ENCODE measurements around the gene FAM50A. TPM values are rescaled to one million over a fixed set of nuclear protein-coding genes. Genes with fewer than 3 reads are reported as not detected.

FAM50A gene
- total RNA-seq, 2 donors from 2014 or later, result 24.3 to 41.7 TPM

DNA sequence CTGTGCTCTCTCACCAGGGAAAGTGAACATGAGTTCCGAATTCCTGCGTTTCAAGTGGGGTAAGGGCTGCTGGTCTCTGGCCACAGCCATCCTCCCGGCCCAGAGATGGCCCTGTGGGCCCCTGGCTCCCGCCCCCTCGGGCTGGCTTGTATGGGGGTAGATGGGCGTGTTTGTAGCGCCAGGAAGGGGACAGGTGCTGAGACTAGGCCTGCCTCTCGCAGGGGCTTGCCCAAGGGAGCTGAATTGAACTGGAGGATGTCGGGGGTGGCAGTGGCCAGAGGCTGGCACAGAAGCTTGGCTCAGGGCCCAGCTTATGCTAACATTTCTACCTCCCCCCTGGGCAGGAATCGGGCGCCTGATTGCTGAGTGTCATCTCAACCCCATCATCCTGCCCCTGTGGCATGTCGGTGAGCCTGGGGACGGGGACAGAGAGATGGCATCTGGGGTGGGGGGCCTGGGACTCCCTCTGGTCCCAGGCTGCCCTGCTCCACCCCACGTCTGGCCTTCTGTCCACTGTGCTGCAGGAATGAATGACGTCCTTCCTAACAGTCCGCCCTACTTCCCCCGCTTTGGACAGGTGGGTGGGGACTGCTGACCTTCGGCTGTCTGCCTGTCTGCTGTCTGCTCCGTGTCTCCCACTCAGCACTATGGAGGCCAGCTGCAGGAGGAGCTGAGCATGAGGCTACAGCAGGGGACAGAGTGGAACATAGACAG lies 24.1 kb upstream of the FAM50A start:
- Histone ChIP-seq H3K4me3 (peak overlapping the region; percentile 27 to 28), H3K27me3 (no peaks in the 10 kb centered on the region)

DNA sequence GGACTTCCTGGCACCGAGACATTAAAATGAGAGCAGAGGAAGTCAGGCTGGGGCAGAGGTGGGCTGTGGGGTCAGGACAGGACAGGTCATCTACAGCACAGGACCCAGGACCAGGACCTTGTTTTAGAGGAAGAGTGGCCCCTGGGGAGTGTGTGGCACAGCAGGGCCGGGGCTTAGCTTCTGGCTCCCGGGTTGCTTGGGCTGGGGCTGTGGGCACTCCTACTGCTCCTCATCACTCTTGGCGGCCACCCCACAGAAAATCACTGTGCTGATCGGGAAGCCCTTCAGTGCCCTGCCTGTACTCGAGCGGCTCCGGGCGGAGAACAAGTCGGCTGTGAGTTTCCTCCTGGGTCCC lies 23.6 kb upstream of the FAM50A start:
- Histone ChIP-seq H3K4me3 (peak overlapping the region; percentile 27 to 28), H3K36me3 (no peaks in the 10 kb centered on the region), H3K27me3 (no peaks in the 10 kb centered on the region), H3K27ac (peak overlapping the region; percentile 70 to 88), H3K9me3 (no peaks in the 10 kb centered on the region), H3K4me1 (peaks cover 0 to 9% of the 10 kb centered on the region in 2 donors)
- TF ChIP-seq, protein P1, sequence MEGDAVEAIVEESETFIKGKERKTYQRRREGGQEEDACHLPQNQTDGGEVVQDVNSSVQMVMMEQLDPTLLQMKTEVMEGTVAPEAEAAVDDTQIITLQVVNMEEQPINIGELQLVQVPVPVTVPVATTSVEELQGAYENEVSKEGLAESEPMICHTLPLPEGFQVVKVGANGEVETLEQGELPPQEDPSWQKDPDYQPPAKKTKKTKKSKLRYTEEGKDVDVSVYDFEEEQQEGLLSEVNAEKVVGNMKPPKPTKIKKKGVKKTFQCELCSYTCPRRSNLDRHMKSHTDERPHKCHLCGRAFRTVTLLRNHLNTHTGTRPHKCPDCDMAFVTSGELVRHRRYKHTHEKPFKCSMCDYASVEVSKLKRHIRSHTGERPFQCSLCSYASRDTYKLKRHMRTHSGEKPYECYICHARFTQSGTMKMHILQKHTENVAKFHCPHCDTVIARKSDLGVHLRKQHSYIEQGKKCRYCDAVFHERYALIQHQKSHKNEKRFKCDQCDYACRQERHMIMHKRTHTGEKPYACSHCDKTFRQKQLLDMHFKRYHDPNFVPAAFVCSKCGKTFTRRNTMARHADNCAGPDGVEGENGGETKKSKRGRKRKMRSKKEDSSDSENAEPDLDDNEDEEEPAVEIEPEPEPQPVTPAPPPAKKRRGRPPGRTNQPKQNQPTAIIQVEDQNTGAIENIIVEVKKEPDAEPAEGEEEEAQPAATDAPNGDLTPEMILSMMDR (IDR thresholded peaks at IDR 0.05), result no peak
- no peak for DNase-seq (ENCODE audit: low spot score)

More for the DNA sequence above, 24.1 kb upstream of the FAM50A start:
- Histone ChIP-seq H3K36me3 (no peaks in the 10 kb centered on the region), H3K9me3 (no peaks in the 10 kb centered on the region), H3K27ac (peak overlapping the region; percentile 70 to 88), H3K4me1 (peaks cover 0 to 9% of the 10 kb centered on the region in 2 donors)
- no peak for DNase-seq (ENCODE audit: low spot score)
- TF ChIP-seq, protein P1 (IDR thresholded peaks at IDR 0.05), result no peak

DNA sequence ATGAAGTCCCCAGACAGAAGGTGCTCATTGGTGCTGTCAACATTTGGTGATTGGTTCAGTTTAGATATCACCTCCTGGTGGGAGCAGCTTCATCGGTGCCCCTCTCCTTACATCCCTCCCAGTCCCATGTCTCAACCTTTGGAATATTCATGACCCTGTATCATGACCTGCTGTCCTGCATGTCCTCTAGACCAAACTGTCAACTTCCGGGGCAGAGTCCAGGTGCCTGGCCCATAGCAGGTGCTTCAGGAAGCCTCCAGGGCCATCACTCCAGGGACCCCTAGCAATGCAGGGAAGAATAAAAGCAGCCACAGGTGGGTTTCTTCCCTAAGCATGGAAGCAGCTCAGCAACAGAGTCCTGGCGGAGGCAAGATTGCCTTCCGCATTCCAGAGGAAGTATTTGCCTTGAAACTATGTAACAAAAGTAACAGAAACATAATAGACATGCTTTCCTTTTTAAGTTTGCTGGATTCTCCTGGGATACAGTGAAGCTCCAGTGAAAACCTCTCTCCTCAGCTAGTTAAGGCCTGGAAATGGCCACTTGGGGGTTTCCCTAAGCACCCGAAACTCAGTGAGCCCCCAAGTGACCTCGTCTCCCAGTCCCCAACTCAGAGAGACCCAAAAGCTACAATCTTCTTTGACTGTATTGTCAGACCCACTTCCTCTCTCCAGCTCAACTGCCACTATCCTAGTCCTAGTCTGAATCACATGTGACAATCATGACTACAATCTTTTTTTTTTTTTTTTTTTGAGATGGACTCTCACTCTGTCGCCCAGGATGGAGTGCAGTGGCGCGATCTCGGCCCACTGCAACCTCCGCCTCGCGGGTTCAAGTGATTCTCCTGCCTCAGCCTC lies 16.8 kb upstream of the FAM50A start:
- DNase-seq (ENCODE audit: low spot score), result no peak
- no peak overlapping the region for H3K27ac ChIP-seq
- no peak overlapping the region for H3K4me3 ChIP-seq
- H3K9me3 ChIP-seq, result no peaks in the 10 kb centered on the region
- no peaks in the 10 kb centered on the region for H3K27me3 ChIP-seq
- H3K36me3 ChIP-seq, result peaks cover under 1% of the 10 kb centered on the region
- TF ChIP-seq, protein P1 (IDR thresholded peaks at IDR 0.05), result no peak
- H3K4me1 ChIP-seq, result peaks cover 0 to 19% of the 10 kb centered on the region in 2 donors

DNA sequence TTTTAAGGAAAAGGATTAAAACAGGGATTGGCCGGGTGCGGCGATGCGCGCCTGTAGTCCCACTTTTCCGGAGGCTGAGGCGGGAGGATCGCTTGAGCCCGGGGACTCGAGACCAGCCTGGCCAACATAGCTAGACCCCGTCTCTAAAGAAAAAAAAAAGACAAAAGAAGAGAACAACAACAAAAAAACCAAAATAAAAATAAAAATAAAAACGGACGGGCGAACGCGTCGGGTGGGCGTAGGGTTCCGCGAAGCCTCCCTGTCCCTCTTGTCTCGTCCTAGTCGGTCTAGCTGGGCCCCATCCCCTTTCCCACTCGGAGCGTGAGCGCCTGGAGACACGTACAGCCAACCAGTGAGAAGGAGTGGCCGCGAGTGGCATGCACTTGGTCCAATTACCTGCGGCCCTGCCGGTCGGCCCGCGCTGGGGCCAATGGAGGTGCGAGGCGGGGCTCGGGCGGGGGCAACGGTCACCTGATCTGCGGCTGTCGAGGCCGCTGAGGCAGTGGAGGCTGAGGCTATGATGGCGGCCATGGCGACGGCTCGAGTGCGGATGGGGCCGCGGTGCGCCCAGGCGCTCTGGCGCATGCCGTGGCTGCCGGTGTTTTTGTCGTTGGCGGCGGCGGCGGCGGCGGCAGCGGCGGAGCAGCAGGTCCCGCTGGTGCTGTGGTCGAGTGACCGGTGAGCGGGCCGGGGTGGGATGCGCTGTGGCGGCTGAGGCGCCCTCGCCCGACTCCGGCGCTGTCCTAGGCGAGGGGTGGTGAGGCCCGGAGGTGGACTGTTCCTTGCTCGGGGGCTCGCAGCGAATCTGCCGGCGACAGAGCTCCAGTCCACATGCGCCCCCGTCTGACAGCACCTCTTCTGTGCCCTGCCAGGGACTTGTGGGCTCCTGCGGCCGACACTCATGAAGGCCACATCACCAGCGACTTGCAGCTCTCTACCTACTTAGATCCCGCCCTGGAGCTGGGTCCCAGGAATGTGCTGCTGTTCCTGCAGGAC lies 15.5 kb upstream of the FAM50A start, which contains the start of gene ATP6AP1:
ATP6AP1 (plus strand) TSS at position 502 of the 996 bp plus-strand sequence; CDS start at position 518, 16 bp downstream.
- DNase-seq (ENCODE audit: low spot score), result peak; percentile 94
- Histone ChIP-seq H3K9me3 (no peaks in the 10 kb centered on the region), H3K4me3 (peak within 1 kb of the TSS; percentile 72 to 74), H3K36me3 (peaks cover 5% of the 10 kb centered on the region), H3K27me3 (no peaks in the 10 kb centered on the region), H3K27ac (peak within 1 kb of the TSS; percentile 79 to 86), H3K4me1 (peaks cover 0 to 19% of the 10 kb centered on the region in 2 donors)
- TF ChIP-seq, protein P1 (IDR thresholded peaks at IDR 0.05), result no peak

DNA sequence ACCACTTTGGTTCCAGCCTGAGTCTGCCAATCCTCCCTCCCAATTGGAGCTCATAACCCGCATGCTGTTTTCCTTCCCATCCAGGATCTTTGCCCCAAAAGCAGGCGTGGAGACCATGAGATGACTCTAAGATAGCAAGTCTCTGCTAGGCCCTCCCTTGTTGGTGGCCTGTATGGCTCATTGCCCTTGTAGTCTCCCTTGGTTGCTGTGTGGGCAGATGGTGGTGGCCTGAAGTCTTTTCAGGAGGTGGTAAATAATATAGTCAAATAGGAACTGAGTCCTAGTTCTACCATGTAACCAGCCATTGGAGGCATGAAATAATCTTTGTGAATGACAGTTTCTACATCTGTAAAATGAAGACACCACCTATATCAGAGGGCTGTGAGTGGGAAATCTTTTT lies 14.2 kb upstream of the FAM50A start:
- H3K36me3 ChIP-seq, result peaks cover 5% of the 10 kb centered on the region
- DNase-seq (ENCODE audit: low spot score), result no peak
- H3K27ac ChIP-seq, result no peak overlapping the region
- peaks cover 0 to 19% of the 10 kb centered on the region in 2 donors for H3K4me1 ChIP-seq
- TF ChIP-seq, protein P1 (IDR thresholded peaks at IDR 0.05), result no peak
- H3K4me3 ChIP-seq, result peak overlapping the region in 1 of 2 donors; percentile 74
- H3K27me3 ChIP-seq, result no peaks in the 10 kb centered on the region
- no peaks in the 10 kb centered on the region for H3K9me3 ChIP-seq
